ENCODE measurements around the gene FZD1. TPM values are rescaled to one million over a fixed set of nuclear protein-coding genes. Genes with fewer than 3 reads are reported as not detected.

The FZD1 gene
- total RNA-seq, 4 donors from 2014 or later: 25.8 to 82.0 (median 74.7) TPM

GRCh38 chr7:91313113-91313512 is 48.9 kb downstream of the FZD1 start:
- WGBS, 2 donors: 51 to 66% methylated on average over 5 of the region's 5 CpGs
- no peak overlapping the region for H3K27ac ChIP-seq

GRCh38 chr7:91314591-91315323 is 50.5 kb downstream of the FZD1 start:
- H3K9me3 ChIP-seq: no peaks in the 10 kb centered on the region
- no peak for DNase-seq (ENCODE audit: low spot score in 2 of 2)
- TF ChIP-seq EP300 (IDR thresholded peaks at IDR 0.05) (no peak), CTCF (IDR thresholded peaks at IDR 0.05) (no peak), POLR2A (IDR thresholded peaks at IDR 0.05) (no peak)
- WGBS, 2 donors: 81 to 83% methylated on average over 3 of the region's 3 CpGs
- no peak overlapping the region for H3K27ac ChIP-seq
- no peaks in the 10 kb centered on the region for H3K27me3 ChIP-seq
- no peaks in the 10 kb centered on the region for H3K36me3 ChIP-seq
- H3K4me1 ChIP-seq: peaks cover 0 to 17% (median 0%) of the 10 kb centered on the region in 4 donors
- H3K4me3 ChIP-seq: no peak overlapping the region

More at GRCh38 chr7:91313113-91313512, 48.9 kb downstream of the FZD1 start:
- H3K4me1 ChIP-seq: peaks cover 0 to 17% (median 0%) of the 10 kb centered on the region in 4 donors
- H3K4me3 ChIP-seq: no peak overlapping the region
- no peak for TF ChIP-seq EP300 (IDR thresholded peaks at IDR 0.05)
- no peak for TF ChIP-seq POLR2A (IDR thresholded peaks at IDR 0.05)
- TF ChIP-seq CTCF (IDR thresholded peaks at IDR 0.05): no peak
- no peaks in the 10 kb centered on the region for H3K27me3 ChIP-seq
- H3K36me3 ChIP-seq: no peaks in the 10 kb centered on the region
- H3K9me3 ChIP-seq: no peaks in the 10 kb centered on the region
- DNase-seq (ENCODE audit: low spot score in 2 of 2): no peak

- Histone ChIP-seq H3K4me1 (peaks cover 0 to 17% (median 0%) of the 10 kb centered on the region in 4 donors), H3K9me3 (no peaks in the 10 kb centered on the region), H3K4me3 (no peak overlapping the region), H3K27ac (no peak overlapping the region), H3K36me3 (no peaks in the 10 kb centered on the region), H3K27me3 (no peaks in the 10 kb centered on the region)
- 57 to 63% methylated on average over 1 of the region's 1 CpG for WGBS, 2 donors
- DNase-seq (ENCODE audit: low spot score in 2 of 2): no peak
- TF ChIP-seq CTCF (IDR thresholded peaks at IDR 0.05): no peak
- no peak for TF ChIP-seq EP300 (IDR thresholded peaks at IDR 0.05)
- TF ChIP-seq POLR2A (IDR thresholded peaks at IDR 0.05): no peak
Measured at GRCh38 chr7:91316426-91316825, 52.2 kb downstream of the FZD1 start.

GRCh38 chr7:91319351-91319750 is 55.1 kb downstream of the FZD1 start:
- Histone ChIP-seq H3K27ac (no peak overlapping the region), H3K4me1 (peaks cover 0 to 13% (median under 1%) of the 10 kb centered on the region in 4 donors), H3K4me3 (no peak overlapping the region), H3K36me3 (no peaks in the 10 kb centered on the region), H3K9me3 (no peaks in the 10 kb centered on the region), H3K27me3 (no peaks in the 10 kb centered on the region)
- TF ChIP-seq POLR2A (IDR thresholded peaks at IDR 0.05) (no peak), EP300 (IDR thresholded peaks at IDR 0.05) (no peak), CTCF (IDR thresholded peaks at IDR 0.05) (no peak)
- DNase-seq (ENCODE audit: low spot score in 2 of 2): no peak
- WGBS, 2 donors: 71 to 73% methylated on average over 4 of the region's 4 CpGs

GRCh38 chr7:91320366-91321078 is 56.3 kb downstream of the FZD1 start:
- Histone ChIP-seq H3K27ac (no peak overlapping the region), H3K4me1 (peaks cover 0 to 23% (median 2%) of the 10 kb centered on the region in 4 donors), H3K27me3 (no peaks in the 10 kb centered on the region), H3K4me3 (no peak overlapping the region), H3K36me3 (no peaks in the 10 kb centered on the region), H3K9me3 (no peaks in the 10 kb centered on the region)
- TF ChIP-seq EP300 (IDR thresholded peaks at IDR 0.05) (no peak), CTCF (IDR thresholded peaks at IDR 0.05) (no peak), POLR2A (IDR thresholded peaks at IDR 0.05) (no peak)
- DNase-seq (ENCODE audit: low spot score in 2 of 2): no peak
- 67 to 75% methylated on average over 4 of the region's 4 CpGs for WGBS, 2 donors
